ENCODE measurements around the gene KNDC1. TPM values are rescaled to one million over a fixed set of nuclear protein-coding genes. Genes with fewer than 3 reads are reported as not detected.

KNDC1 gene
- total RNA-seq, 1 donor, result 5.6 TPM

DNA sequence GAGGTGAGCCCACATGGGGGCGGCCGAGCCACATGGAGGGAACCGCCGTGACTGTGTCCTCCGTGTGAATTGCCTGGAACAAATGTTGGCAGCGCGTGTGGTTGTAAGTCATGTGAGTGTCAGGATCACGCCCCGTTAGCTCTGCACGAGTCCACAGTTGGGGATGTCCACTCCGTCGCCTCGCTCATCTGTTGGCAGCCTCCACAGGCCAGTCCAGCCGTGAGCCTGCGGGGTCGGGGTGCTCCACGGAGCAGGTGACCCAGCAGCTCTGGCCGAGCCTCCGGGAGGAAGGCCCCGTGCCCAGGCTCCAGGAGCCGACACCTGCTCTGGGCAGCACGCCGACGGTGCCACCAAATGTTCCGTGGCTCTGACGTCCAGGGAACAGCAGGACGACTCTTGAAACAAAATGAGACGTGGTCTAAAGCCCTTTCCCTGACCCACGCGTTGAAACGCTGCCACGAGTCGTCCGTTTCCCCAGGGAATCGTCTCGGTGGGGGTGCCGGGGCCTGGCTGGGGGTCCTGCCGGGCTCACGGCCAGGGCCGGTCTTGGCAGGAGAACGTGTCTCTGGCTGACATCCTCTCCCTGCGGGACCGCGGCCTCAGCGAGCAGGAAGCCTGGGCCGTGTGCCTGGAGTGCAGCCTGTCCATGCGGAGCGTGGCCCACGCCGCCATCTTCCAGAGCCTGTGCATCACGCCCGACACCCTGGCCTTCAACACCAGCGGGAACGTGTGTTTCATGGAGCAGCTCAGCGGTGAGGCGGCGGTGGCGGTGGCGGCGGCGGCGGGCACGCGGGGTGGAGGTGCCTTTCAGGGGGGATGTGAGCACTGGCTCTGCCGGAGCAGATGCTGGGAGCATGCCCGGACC is 7.0 kb downstream of the KNDC1 start:
- TF ChIP-seq, protein P1, sequence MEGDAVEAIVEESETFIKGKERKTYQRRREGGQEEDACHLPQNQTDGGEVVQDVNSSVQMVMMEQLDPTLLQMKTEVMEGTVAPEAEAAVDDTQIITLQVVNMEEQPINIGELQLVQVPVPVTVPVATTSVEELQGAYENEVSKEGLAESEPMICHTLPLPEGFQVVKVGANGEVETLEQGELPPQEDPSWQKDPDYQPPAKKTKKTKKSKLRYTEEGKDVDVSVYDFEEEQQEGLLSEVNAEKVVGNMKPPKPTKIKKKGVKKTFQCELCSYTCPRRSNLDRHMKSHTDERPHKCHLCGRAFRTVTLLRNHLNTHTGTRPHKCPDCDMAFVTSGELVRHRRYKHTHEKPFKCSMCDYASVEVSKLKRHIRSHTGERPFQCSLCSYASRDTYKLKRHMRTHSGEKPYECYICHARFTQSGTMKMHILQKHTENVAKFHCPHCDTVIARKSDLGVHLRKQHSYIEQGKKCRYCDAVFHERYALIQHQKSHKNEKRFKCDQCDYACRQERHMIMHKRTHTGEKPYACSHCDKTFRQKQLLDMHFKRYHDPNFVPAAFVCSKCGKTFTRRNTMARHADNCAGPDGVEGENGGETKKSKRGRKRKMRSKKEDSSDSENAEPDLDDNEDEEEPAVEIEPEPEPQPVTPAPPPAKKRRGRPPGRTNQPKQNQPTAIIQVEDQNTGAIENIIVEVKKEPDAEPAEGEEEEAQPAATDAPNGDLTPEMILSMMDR (IDR thresholded peaks at IDR 0.05; ENCODE audit: insufficient read depth, low read depth, low read length), result no peak
- no peak overlapping the region for H3K4me3 ChIP-seq (ENCODE audit: low read depth, low read length)
- DNase-seq (ENCODE audit: low read depth), result no peak

DNA sequence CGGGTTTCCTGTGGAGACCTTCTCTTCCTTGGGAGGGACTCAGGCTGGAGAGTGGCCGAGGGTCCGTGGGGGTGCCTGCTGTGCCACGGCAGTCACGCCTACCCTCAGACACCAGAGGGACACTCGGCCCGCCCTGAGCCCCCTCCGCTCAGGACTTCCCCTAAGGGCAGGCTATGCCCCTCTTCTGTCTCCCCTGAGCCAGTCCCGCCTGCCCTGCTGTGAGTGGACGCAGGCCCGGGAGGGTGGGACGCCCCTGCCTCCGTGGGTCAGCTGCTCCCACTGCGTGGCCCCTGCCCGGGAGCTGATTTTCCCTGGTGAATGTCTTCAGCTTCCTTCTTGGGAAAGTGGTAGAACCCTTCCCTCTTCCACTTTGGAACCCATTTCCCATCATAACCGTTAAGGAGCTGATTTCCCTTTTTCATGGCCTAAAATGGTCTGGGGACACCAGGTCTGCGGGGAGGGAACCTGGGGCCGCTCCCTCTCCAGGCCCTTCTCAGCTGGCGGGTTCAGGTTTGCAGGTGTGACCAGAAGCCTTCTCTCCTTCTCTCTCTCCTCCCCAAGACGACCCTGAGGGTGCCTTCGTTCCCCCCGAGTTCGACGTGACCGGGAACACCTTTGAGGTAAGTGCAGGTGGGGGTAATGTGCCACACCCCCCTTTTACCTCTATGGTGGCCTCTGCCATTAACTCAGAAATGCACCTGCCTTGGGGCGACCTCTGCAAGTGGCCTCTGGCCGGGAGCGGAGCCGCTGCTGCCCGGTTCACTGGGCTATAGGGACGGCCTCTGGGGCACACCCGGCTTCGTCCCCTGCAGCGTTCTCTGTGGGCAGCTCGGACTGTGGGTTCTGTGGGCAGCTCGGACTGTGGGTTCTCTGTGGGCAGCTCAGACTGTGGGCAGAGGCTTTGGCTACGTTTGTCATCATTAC is 7.9 kb downstream of the KNDC1 start:
- TF ChIP-seq, protein P1 (IDR thresholded peaks at IDR 0.05; ENCODE audit: insufficient read depth, low read depth, low read length), result no peak
- no peak overlapping the region for H3K4me3 ChIP-seq (ENCODE audit: low read depth, low read length)
- no peak for DNase-seq (ENCODE audit: low read depth)

DNA sequence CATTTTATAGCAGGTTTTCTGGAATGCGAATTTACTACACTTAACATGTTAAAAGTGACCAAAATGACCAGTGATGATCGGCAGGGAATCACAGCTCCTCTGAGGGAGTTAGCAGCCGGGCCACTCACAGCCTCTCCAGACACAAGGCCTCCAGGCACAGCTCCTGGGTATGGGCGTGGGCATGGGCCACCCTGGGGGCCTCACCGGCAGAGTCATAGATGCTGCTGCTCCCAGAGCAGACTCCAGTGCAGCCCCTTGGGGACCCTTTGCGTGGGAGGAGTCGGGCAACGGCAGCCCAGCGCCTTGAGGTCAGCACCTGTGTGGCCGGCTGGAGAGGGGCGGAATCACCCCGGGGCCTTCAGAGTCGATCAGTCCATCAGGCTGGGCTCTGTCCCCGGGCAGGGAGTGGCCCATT is 8.6 kb downstream of the KNDC1 start:
- H3K4me3 ChIP-seq (ENCODE audit: low read depth, low read length), result no peak overlapping the region
- DNase-seq (ENCODE audit: low read depth), result no peak
- TF ChIP-seq, protein P1 (IDR thresholded peaks at IDR 0.05; ENCODE audit: insufficient read depth, low read depth, low read length), result no peak

DNA sequence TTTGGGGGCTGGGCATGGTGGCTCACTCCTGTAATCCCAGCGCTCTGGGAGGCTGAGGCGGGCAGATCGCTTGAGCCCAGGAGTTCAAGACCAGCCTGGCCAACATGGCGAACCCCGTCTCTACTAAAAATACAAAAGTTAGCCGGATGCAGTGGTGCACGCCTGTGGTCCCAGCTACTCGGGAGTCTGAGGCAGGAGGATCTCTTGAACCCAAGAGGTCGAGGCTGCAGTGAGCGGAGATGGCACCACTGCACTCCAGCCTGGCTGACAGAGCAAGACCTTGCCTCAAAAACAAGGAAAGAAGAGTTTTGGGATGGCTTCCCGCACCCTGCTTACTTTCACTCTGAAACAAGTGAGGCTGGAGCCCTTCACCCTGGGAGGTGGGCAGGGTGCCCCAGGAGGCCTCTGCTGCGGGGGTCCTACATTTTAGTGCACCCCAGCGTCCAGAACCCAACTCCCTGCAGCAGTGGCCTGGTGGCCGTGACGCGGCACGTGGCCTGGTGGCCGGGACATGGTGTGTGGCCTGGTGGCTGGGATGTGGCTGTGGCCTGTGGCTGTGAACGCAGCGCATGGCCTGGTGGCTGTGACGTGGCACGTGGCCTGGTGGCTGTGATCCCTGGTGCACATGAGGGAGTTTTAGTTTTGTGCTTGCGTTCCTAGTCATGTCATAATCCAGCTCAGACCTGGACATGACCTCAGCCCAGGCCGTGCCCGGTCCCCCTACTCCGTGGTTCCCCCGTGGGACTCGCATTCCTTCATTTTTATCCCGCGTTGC is 9.3 kb downstream of the KNDC1 start:
- TF ChIP-seq, protein P1 (IDR thresholded peaks at IDR 0.05; ENCODE audit: insufficient read depth, low read depth, low read length), result no peak
- no peak for DNase-seq (ENCODE audit: low read depth)
- no peak overlapping the region for H3K4me3 ChIP-seq (ENCODE audit: low read depth, low read length)

DNA sequence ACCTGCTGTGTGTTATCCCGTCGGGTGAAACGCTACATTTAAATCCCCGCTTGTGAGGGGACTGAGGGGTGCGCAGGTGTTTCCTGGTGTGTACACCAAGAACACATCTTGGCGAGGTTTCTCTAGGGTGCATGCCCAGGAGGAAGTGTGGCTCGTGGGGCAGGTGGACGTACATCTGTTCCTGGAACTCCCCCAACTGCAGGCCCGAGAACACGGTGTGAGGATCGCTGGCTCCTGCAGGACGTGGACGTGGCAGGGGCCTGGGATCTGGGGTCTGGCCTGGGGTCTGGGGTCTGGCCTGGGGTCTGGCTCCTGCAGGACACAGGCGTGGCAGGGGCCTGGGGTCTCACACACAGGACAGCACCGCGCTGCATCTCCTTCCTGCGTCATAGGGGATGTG is 10.1 kb downstream of the KNDC1 start:
- H3K4me3 ChIP-seq (ENCODE audit: low read depth, low read length), result no peak overlapping the region
- no peak for DNase-seq (ENCODE audit: low read depth)
- TF ChIP-seq, protein P1 (IDR thresholded peaks at IDR 0.05; ENCODE audit: insufficient read depth, low read depth, low read length), result no peak
